GM10248 (cell line): ENCODE results near the gene MYO7A.

Experiments
- CTCF ChIA-PET: fragments of 300-600 bp; sonication (Branson Sonifier 250); formaldehyde crosslinking; extraction: SDS; loops from one replicate; lab custom pipeline; 2021; ENCODE audit warnings: antibody characterized with exemption; lab: Yijun Ruan, JAX
- POLR2A ChIA-PET: fragments of 350-650 bp; sonication (Branson Sonifier 250); formaldehyde crosslinking; extraction: SDS; loops from one replicate; lab custom pipeline; 2020; ENCODE audit warnings: antibody characterized with exemption; lab: Yijun Ruan, JAX
- DNase-seq: peaks from one replicate; pipeline ENCODE4 v3.0.0; 2012; ENCODE audit errors: extremely low spot score
- CTCF ChIP-seq: IDR thresholded peaks from 2 replicates; pipeline ENCODE4 v1.5.1; 2012; ENCODE audit warnings: mild to moderate bottlenecking, low read depth; ENCODE audit errors: extremely low read depth, missing control alignments, control extremely low read depth

Gene MYO7A

GRCh38 chr11:77127920-77128691 lies at the start of gene MYO7A:
Gene MYO7A (plus strand): TSS chr11:77128246. CDS start chr11:77130635, 2,389 bp downstream.
- POLR2A ChIA-PET: interaction anchor here (1.0 kb wide), 1 partner anchor 154 kb away, joined by 3 read pairs; no protein-coding TSS in a partner anchor
- TF ChIP-seq CTCF: no peak
- no peak for DNase-seq
- CTCF ChIA-PET: interaction anchor here (0.8 to 5.8 kb wide), 29 partner anchors 9 to 917 kb away, joined by 3 to 58 read pairs (median 6); no protein-coding TSS in a partner anchor

DNA sequence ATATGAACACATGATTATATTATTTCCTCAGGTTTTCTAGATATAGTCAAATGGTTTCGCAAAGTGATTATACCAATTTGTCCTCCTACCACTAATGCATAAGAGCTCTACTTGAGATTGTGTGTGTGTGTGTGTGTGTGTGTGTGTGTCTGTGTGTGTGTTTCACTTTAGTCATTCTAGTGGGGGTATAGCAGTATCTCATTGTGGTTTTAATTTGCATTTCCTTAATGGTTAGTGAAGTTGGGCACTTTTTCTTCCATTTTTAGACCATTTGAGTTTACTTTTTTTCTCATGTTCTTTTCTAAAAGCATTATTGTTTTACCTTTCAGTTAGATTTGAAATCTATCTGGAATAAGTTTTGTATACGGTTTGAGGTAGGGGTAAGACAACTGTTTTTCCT lies 48.4 kb upstream of the MYO7A start:
- DNase-seq: no peak
- ChIA-PET CTCF (interaction anchor here (2.6 to 4.9 kb wide), 2 partner anchors 13 to 31 kb away, joined by 15 to 68 read pairs; no protein-coding TSS in a partner anchor), POLR2A (no interaction called here)
- TF ChIP-seq CTCF: no peak

DNA sequence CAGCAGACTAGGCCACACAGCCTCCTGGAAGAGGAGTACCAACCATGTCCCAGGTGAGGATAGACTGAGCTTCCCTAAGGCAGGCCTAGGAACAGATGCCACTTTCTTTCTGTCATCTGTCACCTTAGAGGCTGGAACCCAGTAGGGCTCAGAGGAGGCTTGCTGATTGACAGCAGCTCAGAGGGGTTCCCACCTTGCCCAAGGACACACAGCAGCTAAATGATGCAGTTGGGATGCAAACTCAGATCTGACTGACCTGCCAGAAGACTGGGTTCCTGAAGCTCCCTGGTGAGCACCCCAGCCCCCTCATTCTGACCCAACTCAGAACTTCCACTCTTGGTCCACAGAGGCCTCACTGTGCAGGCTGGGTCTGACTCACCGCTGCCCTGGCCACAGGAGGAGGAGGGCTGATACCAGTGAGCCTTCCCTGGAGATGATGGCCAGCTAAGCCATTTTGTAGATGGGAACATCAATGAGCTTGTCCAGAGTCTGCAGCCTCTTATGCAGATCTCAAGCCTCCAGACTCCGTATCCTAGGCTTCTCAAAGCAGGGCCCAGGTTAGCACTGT lies 47.3 kb upstream of the MYO7A start:
- no peak for DNase-seq
- ChIA-PET POLR2A (no interaction called here), CTCF (interaction anchor here (1.0 to 4.9 kb wide), 3 partner anchors 12 to 36 kb away, joined by 3 to 68 read pairs (median 15); no protein-coding TSS in a partner anchor)
- TF ChIP-seq CTCF: no peak

- no peak for TF ChIP-seq CTCF
- POLR2A ChIA-PET: no interaction called here
- CTCF ChIA-PET: interaction anchor here (0.8 to 4.9 kb wide), 5 partner anchors 11 to 163 kb away, joined by 3 to 68 read pairs (median 3); partner anchors contain the start of gene MYO7A
- DNase-seq: no peak
These were observed 46.6 kb upstream of the MYO7A start for GRCh38 chr11:77081381-77081851.

DNA sequence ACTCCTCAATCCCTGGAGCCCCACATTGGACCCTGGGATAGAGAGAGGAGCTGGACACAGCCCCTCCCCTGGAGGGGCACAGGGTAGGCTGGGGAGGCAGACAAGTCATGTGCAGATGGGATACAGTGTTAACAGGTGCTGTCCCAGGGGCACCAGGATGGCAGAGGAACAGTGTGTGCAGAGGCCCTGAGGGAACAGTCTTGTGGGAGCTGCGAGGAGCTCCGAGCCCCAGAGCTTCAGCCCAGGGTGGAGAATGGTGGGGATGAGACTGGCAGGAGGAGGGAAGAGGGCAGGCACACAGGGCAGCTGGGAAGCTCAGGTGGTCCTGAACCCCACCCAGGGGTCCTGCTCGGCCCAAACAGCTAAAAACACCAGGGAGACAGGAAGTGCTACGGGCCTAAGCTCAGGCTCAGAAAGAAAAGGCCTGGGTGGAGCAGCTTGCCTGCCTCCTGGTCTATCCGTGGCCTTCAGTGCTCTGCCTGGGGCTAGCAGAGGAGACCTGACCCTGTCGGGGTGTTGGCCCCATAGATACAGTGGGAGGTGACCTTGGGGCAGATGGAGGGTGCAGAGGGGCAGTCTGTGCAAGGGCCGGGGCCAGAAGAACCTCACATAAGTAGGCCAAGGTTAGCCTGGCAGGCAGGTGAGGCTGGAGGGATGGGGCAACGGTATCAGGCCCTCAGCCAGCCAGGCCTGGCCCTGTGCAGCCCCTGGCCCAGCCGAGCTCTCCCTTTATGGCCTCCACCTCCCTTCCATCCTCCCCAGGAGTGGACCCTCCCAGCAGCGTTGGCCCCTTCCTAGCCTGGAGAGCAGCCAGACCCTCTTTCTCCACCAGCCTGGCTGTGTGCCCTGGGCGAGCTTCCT lies 45.8 kb upstream of the MYO7A start:
- TF ChIP-seq CTCF: no peak
- ChIA-PET CTCF (interaction anchor here (0.8 to 4.9 kb wide), 4 partner anchors 10 to 164 kb away, joined by 3 to 68 read pairs (median 4); partner anchors contain the start of gene MYO7A), POLR2A (no interaction called here)
- no peak for DNase-seq

DNA sequence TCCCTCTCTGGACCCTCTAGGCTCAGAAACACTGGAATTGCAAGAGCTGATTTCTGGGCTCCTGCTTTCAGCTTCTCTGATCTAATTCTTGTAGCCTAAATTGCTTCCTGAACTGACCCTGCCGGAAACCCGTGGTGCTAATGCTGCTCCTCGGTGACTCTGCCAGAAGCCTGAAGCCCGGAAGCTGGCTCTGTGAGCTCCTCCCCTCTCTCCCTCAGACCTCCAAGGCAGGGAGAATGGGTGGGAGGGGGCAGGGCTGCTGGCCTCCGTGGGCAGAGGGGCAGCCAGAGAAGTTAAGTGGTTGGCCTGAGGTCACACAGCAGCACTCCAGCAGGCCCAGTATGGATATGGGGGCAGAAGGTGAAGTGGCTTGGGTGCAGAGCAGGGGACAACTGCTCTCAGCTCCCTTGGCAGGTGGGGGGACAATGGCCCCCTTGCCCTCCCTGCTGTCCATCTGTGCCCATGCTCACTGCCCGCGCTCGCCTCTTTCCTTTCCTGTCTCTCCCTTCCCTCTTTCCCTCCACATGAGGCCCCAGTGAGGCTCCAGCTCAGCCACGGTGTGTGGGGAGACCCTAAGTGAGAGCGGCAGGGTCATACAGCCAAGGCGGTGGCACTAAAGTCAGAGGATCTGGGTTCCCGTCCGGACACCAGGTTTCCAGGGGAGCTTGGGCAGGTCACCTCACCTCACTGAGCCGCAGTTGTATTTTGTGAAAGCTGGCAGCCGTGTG lies 45.0 kb upstream of the MYO7A start:
- ChIA-PET CTCF (interaction anchor here (1.2 to 4.9 kb wide), 2 partner anchors 10 to 20 kb away, joined by 4 to 68 read pairs; no protein-coding TSS in a partner anchor), POLR2A (no interaction called here)
- TF ChIP-seq CTCF: no peak
- no peak for DNase-seq
